Neural progenitor cell (in vitro differentiated cells): ENCODE results near the gene ATP1B3. TPM values are rescaled to one million over a fixed set of nuclear protein-coding genes. Genes with fewer than 3 reads are reported as not detected.

Experiments
- DNase-seq: peaks from one replicate; pipeline ENCODE4 v3.0.0-alpha.2; 2016; ENCODE audit warnings: low spot score
- H2AFZ ChIP-seq: fragments of 200-600 bp; sonication (generic); replicated peaks from 2 replicates; pipeline ENCODE4 v1.6.1; 2016; ENCODE audit warnings: antibody characterized with exemption
- H3F3A ChIP-seq: fragments of 200-600 bp; sonication (generic); 2 replicates; pipeline ENCODE4 v1.6.1; 2016; ENCODE audit warnings: antibody characterized with exemption, low read depth
- H3K27ac ChIP-seq: fragments of 200-600 bp; sonication (generic); 2 replicates; pipeline ENCODE4 v1.5.1; 2016; ENCODE audit warnings: mild to moderate bottlenecking
- H3K27me3 ChIP-seq: fragments of 200-600 bp; sonication (generic); 2 replicates; pipeline ENCODE4 v1.6.1; 2016; ENCODE audit warnings: mild to moderate bottlenecking, moderate library complexity
- H3K36me3 ChIP-seq: fragments of 200-600 bp; sonication (generic); 2 replicates; pipeline ENCODE4 v1.5.1; 2016
- H3K4me1 ChIP-seq: fragments of 200-600 bp; sonication (generic); 2 replicates; pipeline ENCODE4 v1.6.1; 2016; ENCODE audit warnings: mixed run types
- H3K4me2 ChIP-seq: fragments of 200-600 bp; sonication (generic); 2 replicates; pipeline ENCODE4 v1.6.1; 2016
- H3K4me3 ChIP-seq: fragments of 200-600 bp; sonication (generic); 2 replicates; pipeline ENCODE4 v1.5.1; 2016
- H3K79me2 ChIP-seq: fragments of 200-600 bp; sonication (generic); 2 replicates; pipeline ENCODE4 v1.6.1; 2016; ENCODE audit warnings: low read depth
- H3K9ac ChIP-seq: fragments of 200-600 bp; sonication (generic); 2 replicates; pipeline ENCODE4 v1.6.1; 2016
- H3K9me3 ChIP-seq: fragments of 200-600 bp; sonication (generic); 2 replicates; pipeline ENCODE4 v1.5.1; 2016; ENCODE audit warnings: low read depth
- H4K20me1 ChIP-seq: fragments of 200-600 bp; sonication (generic); 2 replicates; pipeline ENCODE4 v1.6.1; 2016; ENCODE audit warnings: low read depth
- H3K27ac Mint-ChIP-seq: 3 replicates; pipeline ENCODE4 v1.8.0; 2021; ENCODE audit warnings: mixed read lengths
- H3K27me3 Mint-ChIP-seq: 2 replicates; pipeline ENCODE4 v1.8.0; 2022; ENCODE audit warnings: low read depth, mild to moderate bottlenecking, inconsistent platforms, moderate library complexity, mixed read lengths; ENCODE audit not compliant: insufficient read depth
- H3K36me3 Mint-ChIP-seq: 3 replicates; pipeline ENCODE4 v1.8.0; 2021; ENCODE audit warnings: mixed read lengths
- H3K4me1 Mint-ChIP-seq: 3 replicates; pipeline ENCODE4 v1.8.0; 2021; ENCODE audit warnings: mixed read lengths
- H3K4me3 Mint-ChIP-seq: 3 replicates; pipeline ENCODE4 v1.8.0; 2021; ENCODE audit warnings: mild to moderate bottlenecking, moderate library complexity, mixed read lengths
- H3K9me3 Mint-ChIP-seq: 3 replicates; pipeline ENCODE4 v1.8.0; 2020; ENCODE audit warnings: mixed read lengths
- CTCF ChIP-seq: fragments of 200-600 bp; sonication (generic); IDR thresholded peaks from 2 replicates; pipeline ENCODE4 v1.5.1; 2017; ENCODE audit warnings: antibody characterized with exemption, mild to moderate bottlenecking
- EZH2 ChIP-seq: fragments of 200-600 bp; sonication (generic); IDR thresholded peaks from 2 replicates; pipeline ENCODE4 v1.6.1; 2017; ENCODE audit warnings: antibody characterized with exemption, mild to moderate bottlenecking, moderate library complexity
- EZH2phosphoT487 ChIP-seq: fragments of 200-600 bp; sonication (generic); IDR thresholded peaks from 2 replicates; pipeline ENCODE4 v1.6.1; 2017; ENCODE audit warnings: antibody characterized with exemption
- total RNA-seq: library from RNA; depleted of rRNA; stranded (reverse); fragments of >200 nt; gene quantifications from 2 replicates; pipeline ENCODE4 v1.2.3, GENCODE V29; 2015; ENCODE audit warnings: low replicate concordance

The ATP1B3 gene
- total RNA-seq, 1 donor from 2014 or later = 95.6 TPM

GRCh38 chr3:141913150-141913811, 36.8 kb downstream of the ATP1B3 start:
- H3K4me1 ChIP-seq = no peaks in the 10 kb centered on the region
- no peak overlapping the region for H3K9ac ChIP-seq
- H3K79me2 ChIP-seq = no peaks in the 10 kb centered on the region
- H3K36me3 ChIP-seq = peaks cover 19% of the 10 kb centered on the region
- H3K36me3 Mint-ChIP-seq = peaks cover 60% of the 10 kb centered on the region
- H3K4me3 ChIP-seq = no peak overlapping the region
- H3K27me3 Mint-ChIP-seq = no peaks in the 10 kb centered on the region
- no peak overlapping the region for H3K27ac ChIP-seq
- H2AFZ ChIP-seq = no peak overlapping the region
- peak; percentile 63 for DNase-seq
- no peak overlapping the region for H3K4me3 Mint-ChIP-seq
- H3K9me3 ChIP-seq = no peaks in the 10 kb centered on the region
- peaks cover 7% of the 10 kb centered on the region for H3K9me3 Mint-ChIP-seq
- no peak overlapping the region for H3K4me2 ChIP-seq
- H3K27ac Mint-ChIP-seq = no peak overlapping the region
- no peak for TF ChIP-seq EZH2phosphoT487
- peak; percentile 68 for TF ChIP-seq CTCF
- TF ChIP-seq EZH2 = no peak
- no peaks in the 10 kb centered on the region for H3K4me1 Mint-ChIP-seq
- H4K20me1 ChIP-seq = no peaks in the 10 kb centered on the region
- no peaks in the 10 kb centered on the region for H3K27me3 ChIP-seq
- no peaks in the 10 kb centered on the region for H3F3A ChIP-seq

- Histone ChIP-seq H3K4me1 (no peaks in the 10 kb centered on the region), H3K27me3 (no peaks in the 10 kb centered on the region), H3K4me3 (no peak overlapping the region), H3K27ac (no peak overlapping the region), H3K4me2 (no peak overlapping the region), H3F3A (no peaks in the 10 kb centered on the region), H3K79me2 (no peaks in the 10 kb centered on the region), H3K9ac (no peak overlapping the region), H4K20me1 (no peaks in the 10 kb centered on the region), H3K36me3 (peaks cover 19% of the 10 kb centered on the region), H3K9me3 (no peaks in the 10 kb centered on the region), H2AFZ (no peak overlapping the region)
- no peaks in the 10 kb centered on the region for H3K4me1 Mint-ChIP-seq
- H3K27ac Mint-ChIP-seq = no peak overlapping the region
- peaks cover 7% of the 10 kb centered on the region for H3K9me3 Mint-ChIP-seq
- H3K36me3 Mint-ChIP-seq = peaks cover 59% of the 10 kb centered on the region
- TF ChIP-seq EZH2 (no peak), CTCF (no peak), EZH2phosphoT487 (no peak)
- DNase-seq = no peak
- H3K4me3 Mint-ChIP-seq = no peak overlapping the region
- no peaks in the 10 kb centered on the region for H3K27me3 Mint-ChIP-seq
These were observed 37.9 kb downstream of the ATP1B3 start for GRCh38 chr3:141914311-141914710.

- no peak overlapping the region for H3K4me2 ChIP-seq
- H3K9me3 ChIP-seq = no peaks in the 10 kb centered on the region
- no peak overlapping the region for H3K4me3 ChIP-seq
- H3K9ac ChIP-seq = no peak overlapping the region
- H3K79me2 ChIP-seq = no peaks in the 10 kb centered on the region
- TF ChIP-seq EZH2phosphoT487 (no peak), CTCF (no peak), EZH2 (no peak)
- Mint-ChIP-seq H3K9me3 (peaks cover 7% of the 10 kb centered on the region), H3K27ac (no peak overlapping the region), H3K27me3 (no peaks in the 10 kb centered on the region), H3K4me3 (no peak overlapping the region), H3K36me3 (peaks cover 55% of the 10 kb centered on the region), H3K4me1 (no peaks in the 10 kb centered on the region)
- no peaks in the 10 kb centered on the region for H3F3A ChIP-seq
- H3K4me1 ChIP-seq = no peaks in the 10 kb centered on the region
- H4K20me1 ChIP-seq = no peaks in the 10 kb centered on the region
- peaks cover 19% of the 10 kb centered on the region for H3K36me3 ChIP-seq
- DNase-seq = no peak
- no peak overlapping the region for H3K27ac ChIP-seq
- no peak overlapping the region for H2AFZ ChIP-seq
- H3K27me3 ChIP-seq = no peaks in the 10 kb centered on the region
These were observed 38.6 kb downstream of the ATP1B3 start for GRCh38 chr3:141915016-141915415.
